ENCODE data around the gene RAD52. TPM values are rescaled to one million over a fixed set of nuclear protein-coding genes. Genes with fewer than 3 reads are reported as not detected.

The RAD52 gene
- total and polyA plus RNA-seq, 2 experiments from 2014 or later: 6.6 to 13.4 TPM

GRCh38 chr12:913919-914698, 35.4 kb downstream of the RAD52 start:
- Histone ChIP-seq H3K79me2 (no peaks in the 10 kb centered on the region), H2AFZ (no peak overlapping the region), H3K27ac (no peak overlapping the region), H3K36me3 (replicated peaks; ENCODE audit: insufficient read depth, low read depth) (no peaks in the 10 kb centered on the region), H3K4me3 (no peak overlapping the region), H3K4me2 (no peak overlapping the region), H4K20me1 (ENCODE audit: insufficient read depth, poor library complexity, severe bottlenecking) (no peaks in the 10 kb centered on the region), H3K9me2 (replicated peaks; ENCODE audit: insufficient read depth) (no peaks in the 10 kb centered on the region), H3K9me3 (ENCODE audit: low read depth) (no peaks in the 10 kb centered on the region), H3K27me3 (no peaks in the 10 kb centered on the region), H3K4me1 (ENCODE audit: insufficient read depth) (no peaks in the 10 kb centered on the region)
- 88% methylated on average over 15 of the region's 15 CpGs for WGBS (ENCODE audit: low lambda C conversion rate, missing lambda C conversion rate)
- DNase-seq (ENCODE audit: low spot score): no peak
- no peak for TF ChIP-seq CTCF (IDR thresholded peaks at IDR 0.05; ENCODE audit: poor library complexity)

- Histone ChIP-seq H3K27me3 (no peaks in the 10 kb centered on the region), H3K27ac (no peak overlapping the region), H3K36me3 (replicated peaks; ENCODE audit: insufficient read depth, low read depth) (no peaks in the 10 kb centered on the region), H3K4me3 (no peak overlapping the region), H3K4me1 (ENCODE audit: insufficient read depth) (no peaks in the 10 kb centered on the region), H2AFZ (no peak overlapping the region), H3K9me3 (ENCODE audit: low read depth) (no peaks in the 10 kb centered on the region), H3K79me2 (no peaks in the 10 kb centered on the region), H3K4me2 (no peak overlapping the region), H4K20me1 (ENCODE audit: insufficient read depth, poor library complexity, severe bottlenecking) (no peaks in the 10 kb centered on the region), H3K9me2 (replicated peaks; ENCODE audit: insufficient read depth) (no peaks in the 10 kb centered on the region)
- WGBS (ENCODE audit: low lambda C conversion rate, missing lambda C conversion rate): 92% methylated on average over 7 of the region's 7 CpGs
- DNase-seq (ENCODE audit: low spot score): no peak
- TF ChIP-seq CTCF (IDR thresholded peaks at IDR 0.05; ENCODE audit: poor library complexity) (no peak), EZH2 (IDR thresholded peaks at IDR 0.05; ENCODE audit: borderline replicate concordance) (no peak), EZH2phosphoT487 (IDR thresholded peaks at IDR 0.05; ENCODE audit: low read depth, severe bottlenecking, unreplicated experiment) (no peak)
These were observed 36.8 kb downstream of the RAD52 start for GRCh38 chr12:912466-913235.

GRCh38 chr12:911191-911826, 38.2 kb downstream of the RAD52 start:
- no peaks in the 10 kb centered on the region for H3K27me3 ChIP-seq
- no peak for DNase-seq (ENCODE audit: low spot score)
- H3K4me2 ChIP-seq: no peak overlapping the region
- H3K4me1 ChIP-seq (ENCODE audit: insufficient read depth): no peaks in the 10 kb centered on the region
- no peak overlapping the region for H3K27ac ChIP-seq
- H3K36me3 ChIP-seq (replicated peaks; ENCODE audit: insufficient read depth, low read depth): no peaks in the 10 kb centered on the region
- H4K20me1 ChIP-seq (ENCODE audit: insufficient read depth, poor library complexity, severe bottlenecking): no peaks in the 10 kb centered on the region
- no peaks in the 10 kb centered on the region for H3K79me2 ChIP-seq
- WGBS (ENCODE audit: low lambda C conversion rate, missing lambda C conversion rate): 97% methylated on average over 10 of the region's 10 CpGs
- no peaks in the 10 kb centered on the region for H3K9me2 ChIP-seq (replicated peaks; ENCODE audit: insufficient read depth)
- H3K9me3 ChIP-seq (ENCODE audit: low read depth): no peaks in the 10 kb centered on the region
- TF ChIP-seq EZH2 (IDR thresholded peaks at IDR 0.05; ENCODE audit: borderline replicate concordance): no peak
- no peak for TF ChIP-seq CTCF (IDR thresholded peaks at IDR 0.05; ENCODE audit: poor library complexity)
- no peak for TF ChIP-seq EZH2phosphoT487 (IDR thresholded peaks at IDR 0.05; ENCODE audit: low read depth, severe bottlenecking, unreplicated experiment)
- no peak overlapping the region for H3K4me3 ChIP-seq
- H2AFZ ChIP-seq: no peak overlapping the region

Data from hepatocyte (in vitro differentiated cells).